HCT116 (cell line): ENCODE data around the gene NAPA. TPM values are rescaled to one million over a fixed set of nuclear protein-coding genes. Genes with fewer than 3 reads are reported as not detected.

Experiments used
- ATAC-seq: fragments of 200-7000 bp; cut with Tn5 transposase; 2 replicates; pipeline ENCODE4 v1.9.1; 2020; ENCODE audit warnings: mild to moderate bottlenecking, moderate library complexity
- BruUV-seq: library from RNA; stranded (reverse); fragments of 400-500 nt; replicated peaks from 2 replicates; lab custom pipeline; 2021; lab: Mats Ljungman, UMichigan
- CTCF ChIA-PET: fragments of 300-600 bp; sonication (Branson Sonifier 250); formaldehyde crosslinking; loops from one replicate; lab custom pipeline; 2021; ENCODE audit warnings: antibody characterized with exemption; lab: Charles Lee
- POLR2A ChIA-PET: fragments of 300-600, 350-600 bp; sonication (Branson Sonifier 250); formaldehyde crosslinking; loops from one replicate; lab custom pipeline; 2021; ENCODE audit warnings: antibody characterized with exemption; lab: Charles Lee
- RAD21 ChIA-PET, 2 experiments: fragments of 300-600 bp; sonication (Branson Sonifier 250); formaldehyde crosslinking; loops; one replicate each; lab custom pipeline; 2023; ENCODE audit warnings: low total read pairs in 2 of 2; ENCODE audit not compliant: uncharacterized antibody in 2 of 2, unreplicated experiment in 2 of 2, low non-redundant PET in 1 of 2; lab: Charles Lee
- DNase-seq: peaks from one replicate; pipeline ENCODE4 v3.0.0-alpha.2; 2010; ENCODE audit warnings: low read depth, low spot score
- H2AFZ ChIP-seq: fragments of 200-600 bp; shearing (Covaris generic), sonication (generic); 2 replicates; pipeline ENCODE4 v1.6.1; 2017; ENCODE audit warnings: low read depth, mixed run types, mixed read lengths, antibody characterized with exemption, low read length; ENCODE audit not compliant: poor library complexity, severe bottlenecking
- H3K27ac ChIP-seq: 2 replicates; pipeline ENCODE4 v1.5.1; 2012; ENCODE audit warnings: low read depth, low read length
- H3K27me3 ChIP-seq: fragments of 200-600 bp; sonication (generic); 2 replicates; pipeline ENCODE4 v1.6.1; 2016; ENCODE audit warnings: mixed run types, low read length, mixed read lengths; ENCODE audit not compliant: insufficient read depth
- H3K36me3 ChIP-seq, 2 experiments: fragments of 200-500 bp in 1 of 2; fragments of 200-600 bp in 1 of 2; sonication (Bioruptor generic) in 1 of 2; sonication (generic) in 1 of 2; 2 replicates each; pipeline versions ENCODE4 v1.5.1 to v1.6.1; 2014 to 2016; ENCODE audit warnings: low read length in 2 of 2, inconsistent platforms in 1 of 2, mixed read lengths in 1 of 2, mixed run types in 1 of 2; ENCODE audit not compliant: insufficient read depth in 2 of 2, control insufficient read depth in 1 of 2
- H3K4me1 ChIP-seq, 2 experiments: fragments of 200-600 bp in 1 of 2; sonication (generic) in 1 of 2; 2 replicates each; pipeline versions ENCODE4 v1.5.1 to v1.6.1; 2012 to 2017; ENCODE audit warnings: low read length in 2 of 2, inconsistent platforms in 1 of 2, mild to moderate bottlenecking in 1 of 2, mixed read lengths in 1 of 2, mixed run types in 1 of 2, moderate library complexity in 1 of 2; ENCODE audit not compliant: insufficient read depth in 2 of 2, control insufficient read depth in 1 of 2
- H3K4me2 ChIP-seq: fragments of 200-600 bp; sonication (generic); 2 replicates; pipeline ENCODE4 v1.6.1; 2017; ENCODE audit warnings: mixed run types, low read length, mixed read lengths
- H3K4me3 ChIP-seq, 2 experiments: fragments of 200-600 bp in 1 of 2; sonication (generic) in 1 of 2; replicated peaks in 1 of 2; 2 replicates each; pipeline ENCODE4 v1.5.1; 2011 to 2016; ENCODE audit warnings: low read length in 2 of 2, control low read depth in 1 of 2, low read depth in 1 of 2, mild to moderate bottlenecking in 1 of 2, mixed read lengths in 1 of 2, mixed run types in 1 of 2
- H3K79me2 ChIP-seq: fragments of 200-600 bp; sonication (generic); 2 replicates; pipeline ENCODE4 v1.6.1; 2017; ENCODE audit warnings: mild to moderate bottlenecking, mixed run types, low read length, moderate library complexity, mixed read lengths; ENCODE audit not compliant: insufficient read depth
- H3K9ac ChIP-seq: fragments of 200-600 bp; sonication (generic); 2 replicates; pipeline ENCODE4 v1.6.1; 2016; ENCODE audit warnings: low read length, mixed read lengths
- H3K9me2 ChIP-seq: fragments of 200-600 bp; sonication (generic), shearing (Covaris generic); 2 replicates; pipeline ENCODE4 v1.6.1; 2017; ENCODE audit warnings: mixed run types, mild to moderate bottlenecking, moderate library complexity; ENCODE audit not compliant: insufficient read depth
- H3K9me3 ChIP-seq, 2 experiments: fragments of 200-500 bp in 1 of 2; fragments of 200-600 bp in 1 of 2; sonication (Bioruptor generic) in 1 of 2; sonication (generic) in 1 of 2; 2 replicates each; pipeline ENCODE4 v1.6.1; 2014 to 2017; ENCODE audit warnings: low read length in 2 of 2, mixed read lengths in 2 of 2, inconsistent platforms in 1 of 2, low read depth in 1 of 2, mild to moderate bottlenecking in 1 of 2, mixed run types in 1 of 2, moderate library complexity in 1 of 2; ENCODE audit not compliant: control insufficient read depth in 1 of 2, insufficient read depth in 1 of 2
- H4K20me1 ChIP-seq: fragments of 200-600 bp; sonication (generic), shearing (Covaris generic); 2 replicates; pipeline ENCODE4 v1.6.1; 2017; ENCODE audit warnings: mixed run types, mild to moderate bottlenecking, moderate library complexity; ENCODE audit not compliant: insufficient read depth
- CBX3 ChIP-seq: IDR thresholded peaks from 2 replicates; pipeline ENCODE4 v1.6.1; 2012; ENCODE audit warnings: low read depth
- CEBPB ChIP-seq: IDR thresholded peaks from 2 replicates; pipeline ENCODE4 v1.6.1; 2012; ENCODE audit warnings: low read depth
- EGR1 ChIP-seq: IDR thresholded peaks from 2 replicates; pipeline ENCODE4 v1.6.1; 2012; ENCODE audit warnings: low read depth
- ELF1 ChIP-seq: IDR thresholded peaks from 2 replicates; pipeline ENCODE4 v1.6.1; 2012; ENCODE audit warnings: low read depth, borderline replicate concordance
- EZH2 ChIP-seq: fragments of 200-600 bp; sonication (generic); IDR thresholded peaks from 2 replicates; pipeline ENCODE4 v1.6.1; 2017; ENCODE audit warnings: antibody characterized with exemption, mixed run types
- FOSL1 ChIP-seq: IDR thresholded peaks from 2 replicates; pipeline ENCODE4 v1.6.1; 2012; ENCODE audit warnings: low read depth
- POLR2A ChIP-seq: IDR thresholded peaks from 2 replicates; pipeline ENCODE4 v1.7.0; 2011; ENCODE audit warnings: borderline replicate concordance; ENCODE audit not compliant: insufficient read depth, insufficient read length; ENCODE audit errors: extremely low read depth
- POLR2AphosphoS5 ChIP-seq: IDR thresholded peaks from 2 replicates; pipeline ENCODE4 v1.6.1; 2011; ENCODE audit warnings: mild to moderate bottlenecking, low read depth, low read length, moderate library complexity
- SP1 ChIP-seq: IDR thresholded peaks from 2 replicates; pipeline ENCODE4 v1.6.1; 2012; ENCODE audit warnings: low read depth
- YY1 ChIP-seq: IDR thresholded peaks from 2 replicates; pipeline ENCODE4 v1.6.1; 2011; ENCODE audit warnings: low read length, low read depth, moderate library complexity, mild to moderate bottlenecking; ENCODE audit not compliant: insufficient replicate concordance; ENCODE audit errors: extremely low read depth
- ZFX ChIP-seq: fragments of 450-650 bp; IDR thresholded peaks from 2 replicates; pipeline ENCODE4 v1.6.1; 2017
- ZNF274 ChIP-seq: fragments of 200-500 bp; sonication (Bioruptor generic); IDR thresholded peaks from 2 replicates; pipeline ENCODE4 v1.6.1; 2014; ENCODE audit warnings: mild to moderate bottlenecking, low read depth, low read length, inconsistent platforms
- intact Hi-C: fragments of 100-400 bp; cut with micrococcal nuclease; formaldehyde crosslinking; loops from 2 replicates; pipeline ENCODE4 v1.10.0; 2022
- total RNA-seq: library from RNA; stranded (reverse); gene quantifications from one replicate; pipeline ENCODE4 v1.2.1, GENCODE V29; 2021; ENCODE audit not compliant: unreplicated experiment
- TF ChIP-seq, protein P1 (sequence below): IDR thresholded peaks from 2 replicates; pipeline ENCODE4 v1.6.1; 2011; ENCODE audit warnings: mild to moderate bottlenecking, low read length, moderate library complexity; ENCODE audit not compliant: insufficient replicate concordance; ENCODE audit errors: extremely low read depth
- TF ChIP-seq, protein P2 (sequence below): IDR thresholded peaks from 2 replicates; pipeline ENCODE4 v1.6.1; 2012
- TF ChIP-seq, protein P3 (sequence below): IDR thresholded peaks from 2 replicates; pipeline ENCODE4 v1.6.1; 2012; ENCODE audit warnings: low read depth

Gene NAPA
- total RNA-seq, 1 experiment from 2014 or later: 58.8 TPM

DNA sequence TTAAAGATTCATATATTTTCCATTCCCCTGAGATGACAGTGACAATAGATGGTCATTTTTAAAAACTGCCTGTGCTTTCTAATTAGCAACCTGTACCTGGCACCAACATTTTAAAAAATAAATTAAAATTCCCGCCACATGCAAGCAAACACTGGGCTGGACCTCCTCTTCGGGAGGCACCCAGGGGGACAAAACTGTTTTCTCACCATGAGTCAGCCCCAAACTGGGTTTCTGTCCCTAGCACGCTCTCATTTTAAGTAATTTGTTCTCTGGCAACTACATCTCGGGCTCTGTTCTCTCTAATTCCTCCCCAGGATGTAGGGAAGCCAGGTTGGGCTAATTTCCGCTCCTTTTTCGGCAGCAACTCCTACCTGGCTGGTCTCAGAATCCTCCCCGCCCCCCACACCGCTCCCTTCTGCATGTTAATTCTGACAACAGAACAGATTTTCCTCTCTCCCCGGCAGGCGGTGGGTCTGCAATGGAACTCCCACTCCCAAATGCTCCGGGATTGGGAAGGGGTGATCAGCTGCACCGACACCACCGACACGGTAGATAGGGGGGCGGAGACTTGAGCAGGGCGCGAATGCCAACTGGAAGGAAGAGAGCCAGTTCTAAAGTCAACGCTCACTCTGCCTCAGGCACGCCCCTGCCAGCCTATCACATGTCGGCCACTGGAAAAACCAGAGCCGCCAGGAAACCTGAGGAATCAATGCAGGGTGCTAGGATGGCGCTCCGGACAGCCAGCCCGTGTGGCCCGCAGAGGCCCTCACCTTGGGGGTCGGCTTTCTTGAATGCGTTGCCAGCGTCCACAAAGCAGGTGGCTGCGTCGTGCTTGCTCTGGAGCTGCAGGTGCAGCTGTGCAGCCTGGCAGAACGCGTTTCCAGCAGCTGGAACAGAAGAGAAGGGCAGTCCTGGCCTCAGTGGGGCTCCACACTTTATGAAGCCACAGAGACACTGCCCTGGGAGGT is 14.7 kb downstream of the NAPA start (continued):
- TF ChIP-seq, protein P1, sequence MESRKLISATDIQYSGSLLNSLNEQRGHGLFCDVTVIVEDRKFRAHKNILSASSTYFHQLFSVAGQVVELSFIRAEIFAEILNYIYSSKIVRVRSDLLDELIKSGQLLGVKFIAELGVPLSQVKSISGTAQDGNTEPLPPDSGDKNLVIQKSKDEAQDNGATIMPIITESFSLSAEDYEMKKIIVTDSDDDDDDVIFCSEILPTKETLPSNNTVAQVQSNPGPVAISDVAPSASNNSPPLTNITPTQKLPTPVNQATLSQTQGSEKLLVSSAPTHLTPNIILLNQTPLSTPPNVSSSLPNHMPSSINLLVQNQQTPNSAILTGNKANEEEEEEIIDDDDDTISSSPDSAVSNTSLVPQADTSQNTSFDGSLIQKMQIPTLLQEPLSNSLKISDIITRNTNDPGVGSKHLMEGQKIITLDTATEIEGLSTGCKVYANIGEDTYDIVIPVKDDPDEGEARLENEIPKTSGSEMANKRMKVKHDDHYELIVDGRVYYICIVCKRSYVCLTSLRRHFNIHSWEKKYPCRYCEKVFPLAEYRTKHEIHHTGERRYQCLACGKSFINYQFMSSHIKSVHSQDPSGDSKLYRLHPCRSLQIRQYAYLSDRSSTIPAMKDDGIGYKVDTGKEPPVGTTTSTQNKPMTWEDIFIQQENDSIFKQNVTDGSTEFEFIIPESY: no peak
- no peak for TF ChIP-seq EZH2
- no peak for TF ChIP-seq POLR2A
- TF ChIP-seq, protein P2, sequence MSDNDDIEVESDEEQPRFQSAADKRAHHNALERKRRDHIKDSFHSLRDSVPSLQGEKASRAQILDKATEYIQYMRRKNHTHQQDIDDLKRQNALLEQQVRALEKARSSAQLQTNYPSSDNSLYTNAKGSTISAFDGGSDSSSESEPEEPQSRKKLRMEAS: no peak

DNA sequence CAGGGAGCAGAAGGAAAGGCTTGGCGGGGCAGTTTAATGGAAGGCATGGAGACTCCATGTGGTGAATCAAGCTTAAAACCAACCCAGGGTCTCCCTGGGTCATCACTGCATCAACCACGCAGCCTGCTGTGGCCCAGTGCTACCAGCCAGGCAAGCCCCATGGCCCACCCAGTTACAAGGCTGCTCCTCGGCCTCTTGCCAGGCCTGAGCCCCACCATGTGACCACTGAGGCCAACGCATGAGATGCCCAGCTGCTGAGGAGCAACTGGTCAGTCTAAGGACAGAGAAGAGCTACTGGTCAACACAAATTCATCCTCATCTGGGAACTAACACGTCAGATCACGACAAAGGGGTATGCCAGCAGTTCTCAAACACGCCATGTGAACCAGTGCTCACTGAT is 15.5 kb downstream of the NAPA start:
- Histone ChIP-seq H4K20me1 (no peaks in the 10 kb centered on the region), H3K9ac (no peak overlapping the region), H3K27ac (no peak overlapping the region), H3K36me3 (no peaks in the 10 kb centered on the region; a peak in 1 of 4 replicates), H3K4me1 (no peaks in the 10 kb centered on the region), H3K9me3 (no peaks in the 10 kb centered on the region), H3K79me2 (no peaks in the 10 kb centered on the region), H3K4me3 (no peak overlapping the region), H3K4me2 (no peak overlapping the region), H3K9me2 (no peaks in the 10 kb centered on the region), H2AFZ (no peak overlapping the region), H3K27me3 (no peaks in the 10 kb centered on the region)
- DNase-seq (no peak), ATAC-seq (no peak)
- ChIA-PET RAD21 (no interaction called here), POLR2A (interaction anchor here (1.3 to 1.6 kb wide), 2 partner anchors 16 kb away, joined by 3 to 4 read pairs; partner anchors contain the start of genes KPTN and NAPA), CTCF (interaction anchor here (0.5 to 1.2 kb wide), 2 partner anchors 15 to 1730 kb away, joined by 3 to 4 read pairs; partner anchors contain the start of gene KPTN)
- BruUV-seq: no TSS peak
- intact Hi-C loops: no loop called here
- TF ChIP-seq EGR1: no peak
- TF ChIP-seq CBX3: no peak
- TF ChIP-seq, protein P1: no peak
- no peak for TF ChIP-seq ELF1
- TF ChIP-seq, protein P3, sequence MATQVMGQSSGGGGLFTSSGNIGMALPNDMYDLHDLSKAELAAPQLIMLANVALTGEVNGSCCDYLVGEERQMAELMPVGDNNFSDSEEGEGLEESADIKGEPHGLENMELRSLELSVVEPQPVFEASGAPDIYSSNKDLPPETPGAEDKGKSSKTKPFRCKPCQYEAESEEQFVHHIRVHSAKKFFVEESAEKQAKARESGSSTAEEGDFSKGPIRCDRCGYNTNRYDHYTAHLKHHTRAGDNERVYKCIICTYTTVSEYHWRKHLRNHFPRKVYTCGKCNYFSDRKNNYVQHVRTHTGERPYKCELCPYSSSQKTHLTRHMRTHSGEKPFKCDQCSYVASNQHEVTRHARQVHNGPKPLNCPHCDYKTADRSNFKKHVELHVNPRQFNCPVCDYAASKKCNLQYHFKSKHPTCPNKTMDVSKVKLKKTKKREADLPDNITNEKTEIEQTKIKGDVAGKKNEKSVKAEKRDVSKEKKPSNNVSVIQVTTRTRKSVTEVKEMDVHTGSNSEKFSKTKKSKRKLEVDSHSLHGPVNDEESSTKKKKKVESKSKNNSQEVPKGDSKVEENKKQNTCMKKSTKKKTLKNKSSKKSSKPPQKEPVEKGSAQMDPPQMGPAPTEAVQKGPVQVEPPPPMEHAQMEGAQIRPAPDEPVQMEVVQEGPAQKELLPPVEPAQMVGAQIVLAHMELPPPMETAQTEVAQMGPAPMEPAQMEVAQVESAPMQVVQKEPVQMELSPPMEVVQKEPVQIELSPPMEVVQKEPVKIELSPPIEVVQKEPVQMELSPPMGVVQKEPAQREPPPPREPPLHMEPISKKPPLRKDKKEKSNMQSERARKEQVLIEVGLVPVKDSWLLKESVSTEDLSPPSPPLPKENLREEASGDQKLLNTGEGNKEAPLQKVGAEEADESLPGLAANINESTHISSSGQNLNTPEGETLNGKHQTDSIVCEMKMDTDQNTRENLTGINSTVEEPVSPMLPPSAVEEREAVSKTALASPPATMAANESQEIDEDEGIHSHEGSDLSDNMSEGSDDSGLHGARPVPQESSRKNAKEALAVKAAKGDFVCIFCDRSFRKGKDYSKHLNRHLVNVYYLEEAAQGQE: no peak
- TF ChIP-seq SP1: no peak
- no peak for TF ChIP-seq POLR2AphosphoS5
- no peak for TF ChIP-seq YY1
- TF ChIP-seq CEBPB: no peak
- TF ChIP-seq ZFX: no peak
- TF ChIP-seq ZNF274: no peak
- TF ChIP-seq POLR2A: no peak
- TF ChIP-seq FOSL1: no peak
- no peak for TF ChIP-seq EZH2
